Activated B cell treated with CpG ODN at 0.5 μM for 24 hours (primary cell): Measurements from ENCODE around the gene DRAM1. TPM values are rescaled to one million over a fixed set of nuclear protein-coding genes. Genes with fewer than 3 reads are reported as not detected.

Experiments used
- ATAC-seq: fragments of 200-7000 bp; cut with Tn5 transposase; one replicate; pipeline ENCODE4 v1.10.0; 2021; ENCODE audit warnings: low read depth, mild to moderate bottlenecking, moderate library complexity
- CTCF ChIA-PET: fragments of 350-600 bp; sonication (Branson Sonifier 250); formaldehyde crosslinking; loops from one replicate; lab custom pipeline; 2021; ENCODE audit warnings: antibody characterized with exemption; lab: Charles Lee
- POLR2A ChIA-PET: fragments of 350-600 bp; sonication (Branson Sonifier 250); formaldehyde crosslinking; loops from one replicate; lab custom pipeline; 2021; ENCODE audit warnings: antibody characterized with exemption; lab: Charles Lee
- DNase-seq: peaks from one replicate; pipeline ENCODE4 v3.0.0; 2022
- H3K27ac Mint-ChIP-seq: one replicate; pipeline ENCODE4 v1.8.0; 2020; ENCODE audit warnings: mixed read lengths
- H3K27me3 Mint-ChIP-seq: one replicate; pipeline ENCODE4 v1.8.0; 2021; ENCODE audit warnings: mixed read lengths
- H3K36me3 Mint-ChIP-seq: one replicate; pipeline ENCODE4 v1.8.0; 2021; ENCODE audit warnings: low read depth, mixed read lengths
- H3K4me1 Mint-ChIP-seq: one replicate; pipeline ENCODE4 v1.8.0; 2021; ENCODE audit warnings: mixed read lengths
- H3K4me3 Mint-ChIP-seq: one replicate; pipeline ENCODE4 v1.8.0; 2020; ENCODE audit warnings: mild to moderate bottlenecking, mixed read lengths
- H3K9me3 Mint-ChIP-seq: one replicate; pipeline ENCODE4 v1.8.0; 2020; ENCODE audit warnings: mixed read lengths
- intact Hi-C: fragments of 100-400 bp; cut with micrococcal nuclease; formaldehyde crosslinking; loops from one replicate; pipeline ENCODE4 v1.15.1; 2024
- total RNA-seq: library from RNA; stranded (reverse); gene quantifications from 2 replicates; pipeline ENCODE4 v1.2.3, GENCODE V29; 2022
- TF ChIP-seq, protein P1 (sequence below): fragments of 200-600 bp; IDR thresholded peaks from one replicate; pipeline ENCODE4 v1.8.0; 2022; ENCODE audit warnings: antibody characterized with exemption, mild to moderate bottlenecking

Gene DRAM1
- total RNA-seq, 1 donor from 2014 or later = 11.5 TPM

DNA sequence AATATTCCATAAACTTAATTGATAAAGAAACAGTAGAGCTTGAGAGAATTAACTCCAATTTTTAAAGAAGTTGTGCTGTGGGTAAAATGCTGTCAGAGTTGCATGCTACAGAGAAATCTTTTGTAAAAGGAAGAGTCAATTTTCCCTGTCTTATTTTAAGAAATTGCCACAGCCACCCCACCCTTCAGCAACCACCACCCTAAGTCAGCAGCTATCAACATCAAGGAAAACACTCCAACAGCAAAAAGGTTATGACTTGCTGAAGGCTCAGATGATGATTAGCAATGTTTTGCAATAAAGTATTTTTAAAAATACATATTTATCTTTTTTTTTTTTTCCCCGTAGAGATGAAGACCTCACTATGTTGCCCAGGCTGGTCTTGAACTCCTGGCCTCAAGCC lies 6.5 kb upstream of the DRAM1 start:
- no peaks in the 10 kb centered on the region for H3K36me3 Mint-ChIP-seq
- no peak overlapping the region for H3K27ac Mint-ChIP-seq
- H3K4me3 Mint-ChIP-seq = no peak overlapping the region
- DNase-seq = no peak
- ATAC-seq = no peak
- H3K4me1 Mint-ChIP-seq = peaks cover 2% of the 10 kb centered on the region
- H3K27me3 Mint-ChIP-seq = no peaks in the 10 kb centered on the region
- POLR2A ChIA-PET = interaction anchor here (1.1 kb wide), 1 partner anchor 40 kb away, joined by 8 read pairs; the partner anchor contains the start of gene GNPTAB
- CTCF ChIA-PET = no interaction called here
- peaks cover 2% of the 10 kb centered on the region for H3K9me3 Mint-ChIP-seq
- intact Hi-C loops = no loop called here
- TF ChIP-seq, protein P1, sequence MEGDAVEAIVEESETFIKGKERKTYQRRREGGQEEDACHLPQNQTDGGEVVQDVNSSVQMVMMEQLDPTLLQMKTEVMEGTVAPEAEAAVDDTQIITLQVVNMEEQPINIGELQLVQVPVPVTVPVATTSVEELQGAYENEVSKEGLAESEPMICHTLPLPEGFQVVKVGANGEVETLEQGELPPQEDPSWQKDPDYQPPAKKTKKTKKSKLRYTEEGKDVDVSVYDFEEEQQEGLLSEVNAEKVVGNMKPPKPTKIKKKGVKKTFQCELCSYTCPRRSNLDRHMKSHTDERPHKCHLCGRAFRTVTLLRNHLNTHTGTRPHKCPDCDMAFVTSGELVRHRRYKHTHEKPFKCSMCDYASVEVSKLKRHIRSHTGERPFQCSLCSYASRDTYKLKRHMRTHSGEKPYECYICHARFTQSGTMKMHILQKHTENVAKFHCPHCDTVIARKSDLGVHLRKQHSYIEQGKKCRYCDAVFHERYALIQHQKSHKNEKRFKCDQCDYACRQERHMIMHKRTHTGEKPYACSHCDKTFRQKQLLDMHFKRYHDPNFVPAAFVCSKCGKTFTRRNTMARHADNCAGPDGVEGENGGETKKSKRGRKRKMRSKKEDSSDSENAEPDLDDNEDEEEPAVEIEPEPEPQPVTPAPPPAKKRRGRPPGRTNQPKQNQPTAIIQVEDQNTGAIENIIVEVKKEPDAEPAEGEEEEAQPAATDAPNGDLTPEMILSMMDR = no peak

DNA sequence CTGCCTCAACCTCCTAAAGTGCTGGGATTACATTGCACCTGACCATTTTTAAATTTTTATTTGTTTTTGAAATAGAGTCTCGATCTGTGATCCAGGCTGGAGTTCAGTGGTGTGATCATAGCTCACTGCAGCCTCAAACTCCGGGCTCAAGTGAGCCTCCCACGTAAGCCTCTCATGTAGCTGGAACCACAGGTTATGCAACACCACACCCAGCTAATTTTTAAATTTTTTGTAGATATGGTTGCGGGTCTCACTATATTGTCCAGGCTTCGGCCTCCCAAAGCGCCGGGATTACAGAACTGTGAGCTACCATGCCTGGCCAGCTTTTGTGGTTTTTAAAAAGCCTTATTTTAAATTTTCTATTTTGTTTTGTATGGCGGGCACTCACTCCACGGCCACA lies 2.2 kb upstream of the DRAM1 start:
- TF ChIP-seq, protein P1 = no peak
- Mint-ChIP-seq H3K4me1 (peaks cover 14% of the 10 kb centered on the region), H3K36me3 (peaks cover 4% of the 10 kb centered on the region), H3K27me3 (no peaks in the 10 kb centered on the region), H3K4me3 (peak overlapping the region; percentile 1), H3K9me3 (no peaks in the 10 kb centered on the region), H3K27ac (peak overlapping the region; percentile 56)
- POLR2A ChIA-PET = no interaction called here
- ATAC-seq (no peak), DNase-seq (no peak)
- intact Hi-C loops = no loop called here
- CTCF ChIA-PET = interaction anchor here (0.8 kb wide), 1 partner anchor 45 kb away, joined by 3 read pairs; the partner anchor contains the start of gene GNPTAB

DNA sequence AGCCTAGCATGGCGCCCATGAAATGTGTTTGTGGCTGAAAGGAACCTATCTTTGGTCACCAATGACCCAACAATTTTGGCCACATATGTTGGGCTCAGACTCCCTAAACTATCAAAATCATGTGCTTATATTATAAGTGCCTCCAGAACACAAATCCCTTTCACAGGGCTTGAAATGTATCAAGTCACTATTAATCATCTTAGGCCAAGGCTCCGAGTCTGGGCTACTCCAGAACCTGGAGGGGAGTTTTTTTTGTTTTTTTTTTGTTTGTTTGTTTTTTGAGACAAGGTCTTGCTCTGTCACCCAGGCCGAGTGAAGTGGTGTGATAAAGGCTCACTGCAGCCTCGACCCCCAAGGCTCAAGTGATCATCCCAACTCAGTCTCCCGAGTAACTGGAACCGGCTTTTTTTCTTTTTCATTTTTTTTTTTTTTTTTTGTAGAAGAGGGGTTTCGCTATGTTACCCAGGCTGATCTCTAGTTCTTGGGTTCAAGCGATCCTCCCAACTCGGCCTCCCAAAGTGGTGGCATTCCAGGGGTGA lies 989 bp upstream of the DRAM1 start:
- intact Hi-C loops = loop anchor here (2.0 kb wide), 2 partner anchors 38 to 134 kb away; no protein-coding TSS in a partner anchor
- Mint-ChIP-seq H3K4me1 (peaks cover 16% of the 10 kb centered on the region), H3K9me3 (no peaks in the 10 kb centered on the region), H3K27ac (peak overlapping the region; percentile 75), H3K27me3 (no peaks in the 10 kb centered on the region), H3K36me3 (peaks cover 5% of the 10 kb centered on the region), H3K4me3 (peak overlapping the region; percentile 90)
- DNase-seq (no peak), ATAC-seq (no peak)
- ChIA-PET POLR2A (interaction anchor here (0.6 kb wide), 1 partner anchor 52 kb away, joined by 3 read pairs; no protein-coding TSS in a partner anchor), CTCF (no interaction called here)
- TF ChIP-seq, protein P1 = no peak

DNA sequence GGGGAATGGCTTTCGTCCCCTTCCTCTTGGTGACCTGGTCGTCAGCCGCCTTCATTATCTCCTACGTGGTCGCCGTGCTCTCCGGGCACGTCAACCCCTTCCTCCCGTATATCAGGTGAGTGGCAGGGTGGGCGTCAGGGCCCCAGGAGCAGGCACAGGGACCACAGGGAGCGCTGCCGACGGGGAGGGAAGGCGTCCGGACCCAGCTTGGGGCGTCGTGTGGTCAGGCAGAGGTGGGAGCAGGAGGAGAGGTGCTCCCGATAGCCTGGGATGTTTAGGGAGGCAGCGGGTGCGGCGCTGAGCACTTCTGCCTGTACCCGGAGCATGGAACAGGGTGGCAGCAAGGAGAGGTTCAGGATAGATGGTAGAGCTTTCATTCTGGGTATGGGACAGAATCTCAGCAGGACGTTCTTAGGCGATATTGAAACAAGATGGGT lies 444 bp downstream of the DRAM1 start:
- peak overlapping the region; percentile 65 for H3K27ac Mint-ChIP-seq
- no peaks in the 10 kb centered on the region for H3K27me3 Mint-ChIP-seq
- intact Hi-C loops = loop anchor here (1.0 to 2.0 kb wide), 9 partner anchors 13 to 242 kb away; partner anchors contain the start of genes NUP37, PARPBP and WASHC3
- ChIA-PET CTCF (interaction anchor here (1.0 kb wide), 1 partner anchor 38 kb away, joined by 3 read pairs; no protein-coding TSS in a partner anchor), POLR2A (interaction anchor here (0.7 to 2.2 kb wide), 18 partner anchors 13 to 243 kb away, joined by 3 to 11 read pairs (median 4); partner anchors contain the start of genes CHPT1, GNPTAB and WASHC3)
- peak overlapping the region; percentile 90 for H3K4me3 Mint-ChIP-seq
- peaks cover 7% of the 10 kb centered on the region for H3K36me3 Mint-ChIP-seq
- TF ChIP-seq, protein P1 = no peak
- ATAC-seq = peak; percentile 10
- H3K4me1 Mint-ChIP-seq = peaks cover 19% of the 10 kb centered on the region
- no peaks in the 10 kb centered on the region for H3K9me3 Mint-ChIP-seq
- no peak for DNase-seq

DNA sequence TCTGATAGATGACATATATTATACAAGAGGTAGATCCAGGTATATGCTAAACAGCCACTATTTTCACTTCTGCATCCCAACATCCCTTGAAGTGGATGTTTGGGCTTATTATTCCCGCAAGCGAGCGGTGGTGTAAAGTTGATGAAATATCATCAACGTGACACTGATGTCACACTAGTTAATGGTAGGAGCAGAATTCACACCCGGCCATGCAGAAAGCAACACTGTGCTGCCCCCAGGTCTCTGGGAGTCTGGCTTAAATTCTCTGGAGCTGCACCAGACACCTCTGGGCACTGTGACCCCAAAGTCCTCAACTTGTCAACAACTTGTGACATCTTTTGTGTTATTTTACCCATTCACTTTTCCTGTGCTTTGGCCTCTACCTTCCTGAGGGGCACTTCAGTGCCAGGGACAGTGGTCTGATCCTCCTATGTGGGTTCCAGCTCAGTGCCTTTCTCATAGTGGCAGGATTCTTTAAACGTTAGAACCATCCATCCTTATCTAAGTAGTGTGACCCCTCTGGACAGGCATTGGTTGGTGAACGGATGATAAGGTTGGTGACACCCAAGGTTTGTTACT lies 952 bp downstream of the DRAM1 start:
- intact Hi-C loops = loop anchor here (1.0 kb wide), 1 partner anchor 13 kb away; no protein-coding TSS in a partner anchor
- TF ChIP-seq, protein P1 = no peak
- DNase-seq (peak; percentile 18), ATAC-seq (no peak)
- H3K36me3 Mint-ChIP-seq = peaks cover 9% of the 10 kb centered on the region
- H3K27ac Mint-ChIP-seq = peak overlapping the region; percentile 65
- CTCF ChIA-PET = no interaction called here
- no peaks in the 10 kb centered on the region for H3K27me3 Mint-ChIP-seq
- no peaks in the 10 kb centered on the region for H3K9me3 Mint-ChIP-seq
- H3K4me1 Mint-ChIP-seq = peaks cover 19% of the 10 kb centered on the region
- peak overlapping the region; percentile 90 for H3K4me3 Mint-ChIP-seq
- POLR2A ChIA-PET = interaction anchor here (0.7 to 2.2 kb wide), 9 partner anchors 16 to 224 kb away, joined by 3 to 11 read pairs (median 4); partner anchors contain the start of gene GNPTAB
